CD14-positive monocyte (primary cell): ENCODE data around the gene ARL11. TPM values are rescaled to one million over a fixed set of nuclear protein-coding genes. Genes with fewer than 3 reads are reported as not detected.

Experiments used
- DNase-seq, 3 donors: peaks; one replicate each; pipeline ENCODE4 v3.0.0-alpha.2; 2011 to 2022
- H2AFZ ChIP-seq: 2 replicates; pipeline ENCODE4 v1.6.0; 2012; ENCODE audit warnings: mild to moderate bottlenecking, low read depth, low read length, inconsistent platforms; ENCODE audit not compliant: insufficient read depth, poor library complexity, severe bottlenecking
- H3K27ac ChIP-seq, 2 donors: 1 replicate in 1 of 2; 2 replicates in 1 of 2; pipeline ENCODE4 v1.5.1; 2012 to 2013; ENCODE audit warnings: low read length in 2 of 2, control low read depth in 1 of 2, inconsistent platforms in 1 of 2, low read depth in 1 of 2, mild to moderate bottlenecking in 1 of 2
- H3K27me3 ChIP-seq, 2 donors: one replicate each; pipeline versions ENCODE4 v1.6.0 to v1.6.1; 2011 to 2013; ENCODE audit warnings: low read length in 2 of 2; ENCODE audit not compliant: control insufficient read depth in 2 of 2, insufficient read depth in 2 of 2
- H3K36me3 ChIP-seq, 2 donors: replicated peaks in 1 of 2; 1 replicate in 1 of 2; 2 replicates in 1 of 2; pipeline versions ENCODE4 v1.5.1 to v1.6.1; 2012 to 2013; ENCODE audit warnings: low read length in 2 of 2, control low read depth in 1 of 2, inconsistent platforms in 1 of 2, mild to moderate bottlenecking in 1 of 2; ENCODE audit not compliant: insufficient read depth in 2 of 2, control insufficient read depth in 1 of 2
- H3K4me1 ChIP-seq, 2 donors: 1 replicate in 1 of 2; 2 replicates in 1 of 2; pipeline versions ENCODE4 v1.5.1 to v1.6.1; 2012 to 2013; ENCODE audit warnings: low read length in 2 of 2, control low read depth in 1 of 2, inconsistent platforms in 1 of 2, mild to moderate bottlenecking in 1 of 2, moderate library complexity in 1 of 2; ENCODE audit not compliant: insufficient read depth in 2 of 2, control insufficient read depth in 1 of 2
- H3K4me2 ChIP-seq: replicated peaks from 2 replicates; pipeline ENCODE3; 2012; ENCODE audit warnings: low read length, moderate library complexity, mild to moderate bottlenecking; ENCODE audit not compliant: poor library complexity, severe bottlenecking; ENCODE audit errors: extremely low read depth
- H3K4me3 ChIP-seq, 3 experiments: fragments of 200-600 bp in 1 of 3; sonication (generic) in 1 of 3; replicated peaks in 1 of 3; 1 replicate in 2 of 3; 2 replicates in 1 of 3; pipeline ENCODE4 v1.5.1; 2011 to 2013; ENCODE audit warnings: low read length in 3 of 3, mild to moderate bottlenecking in 3 of 3, control low read depth in 2 of 3, low read depth in 2 of 3, inconsistent platforms in 1 of 3, moderate library complexity in 1 of 3
- H3K79me2 ChIP-seq: 2 replicates; pipeline ENCODE4 v1.6.0; 2012; ENCODE audit warnings: mild to moderate bottlenecking, control low read depth, inconsistent platforms, low read length, moderate library complexity; ENCODE audit not compliant: insufficient read depth
- H3K9ac ChIP-seq: 2 replicates; pipeline ENCODE4 v1.6.0; 2017; ENCODE audit warnings: low read length, mild to moderate bottlenecking; ENCODE audit not compliant: insufficient read depth, poor library complexity, severe bottlenecking
- H3K9me3 ChIP-seq, 2 donors: replicated peaks in 1 of 2; 1 replicate in 1 of 2; 2 replicates in 1 of 2; pipeline versions ENCODE4 v1.5.1 to v1.6.1; 2012 to 2013; ENCODE audit warnings: low read length in 2 of 2, control low read depth in 1 of 2; ENCODE audit not compliant: control insufficient read depth in 1 of 2, insufficient read depth in 1 of 2
- H4K20me1 ChIP-seq: 2 replicates; pipeline ENCODE4 v1.6.0; 2012; ENCODE audit warnings: mild to moderate bottlenecking, low read length, control low read depth, moderate library complexity; ENCODE audit not compliant: insufficient read depth
- H3K27ac Mint-ChIP-seq, 7 donors: one replicate each; pipeline ENCODE4 v1.8.0; 2020; ENCODE audit warnings: mild to moderate bottlenecking in 7 of 7, mixed read lengths in 7 of 7, moderate library complexity in 6 of 7, inconsistent platforms in 2 of 7
- H3K27me3 Mint-ChIP-seq, 3 donors: one replicate each; pipeline ENCODE4 v1.8.0; 2021 to 2022; ENCODE audit warnings: low read depth in 3 of 3, mild to moderate bottlenecking in 3 of 3, mixed read lengths in 3 of 3, moderate library complexity in 3 of 3, inconsistent platforms in 1 of 3
- H3K36me3 Mint-ChIP-seq, 2 donors: one replicate each; pipeline ENCODE4 v1.8.0; 2020; ENCODE audit warnings: mixed read lengths in 2 of 2, inconsistent platforms in 1 of 2, mild to moderate bottlenecking in 1 of 2
- H3K4me1 Mint-ChIP-seq: one replicate; pipeline ENCODE4 v1.8.0; 2020; ENCODE audit warnings: mild to moderate bottlenecking, mixed read lengths
- H3K4me3 Mint-ChIP-seq, 2 donors: one replicate each; pipeline ENCODE4 v1.8.0; 2020; ENCODE audit warnings: mild to moderate bottlenecking in 2 of 2, mixed read lengths in 2 of 2, moderate library complexity in 1 of 2
- H3K9me3 Mint-ChIP-seq, 7 donors: one replicate each; pipeline ENCODE4 v1.8.0; 2020 to 2022; ENCODE audit warnings: mixed read lengths in 7 of 7, mild to moderate bottlenecking in 6 of 7, moderate library complexity in 6 of 7, inconsistent platforms in 2 of 7
- WGBS: methylation state at CpG from one replicate; pipeline ENCODE4 v1.1.5; 2013; ENCODE audit warnings: missing lambda C conversion rate; ENCODE audit not compliant: insufficient coverage; 5-methylcytosine and 5-hydroxymethylcytosine counted together
- intact Hi-C, 2 donors: fragments of 100-400 bp; cut with micrococcal nuclease; formaldehyde crosslinking; loops; one replicate each; pipeline versions ENCODE4 v1.15.0 to v1.15.1; 2023
- polyA minus RNA-seq: library from RNA; depleted of rRNA, polyadenylated mRNA; stranded (reverse); fragments of >200 nt; gene quantifications from 2 replicates; pipeline ENCODE4 v1.2.3, GENCODE V29; 2012
- polyA plus RNA-seq, 3 donors: library from polyadenylated mRNA; depleted of rRNA in 1 of 3; unstranded in 2 of 3; stranded (reverse) in 1 of 3; fragments of 300-500 nt in 2 of 3; fragments of >200 nt in 1 of 3; fragmentation: Illumina TruSeq in 2 of 3; gene quantifications; 1 replicate in 2 of 3; 2 replicates in 1 of 3; pipeline ENCODE4 v1.2.3, GENCODE V29; 2012 to 2021
- total RNA-seq, 12 experiments: library from RNA in 1 of 12; stranded (reverse) in 1 of 12; fragments of 120-200 nt in 1 of 12; gene quantifications; one replicate each; pipeline ENCODE4 v1.2.4 and lab custom pipeline; 2013 to 2026; ENCODE audit warnings: mixed read lengths in 6 of 12, inconsistent platforms in 1 of 12
- TF ChIP-seq, protein P1 (sequence below): fragments of 200-600 bp; IDR thresholded peaks from one replicate; pipeline ENCODE4 v1.8.0; 2022; ENCODE audit warnings: antibody characterized with exemption, mild to moderate bottlenecking

The ARL11 gene
- total RNA-seq (2013): 15.4 TPM
- 10 to 100 TPM; 12.8 to 19.2 (median 15.2) TPM for polyA plus RNA-seq
- polyA minus RNA-seq: 9.7 and 16.8 TPM in 2 replicates
- total RNA-seq (lab: John Stamatoyannopoulos, UW): 1.2 to 22.9 (median 13.8) reads per million in 11 experiments

DNA sequence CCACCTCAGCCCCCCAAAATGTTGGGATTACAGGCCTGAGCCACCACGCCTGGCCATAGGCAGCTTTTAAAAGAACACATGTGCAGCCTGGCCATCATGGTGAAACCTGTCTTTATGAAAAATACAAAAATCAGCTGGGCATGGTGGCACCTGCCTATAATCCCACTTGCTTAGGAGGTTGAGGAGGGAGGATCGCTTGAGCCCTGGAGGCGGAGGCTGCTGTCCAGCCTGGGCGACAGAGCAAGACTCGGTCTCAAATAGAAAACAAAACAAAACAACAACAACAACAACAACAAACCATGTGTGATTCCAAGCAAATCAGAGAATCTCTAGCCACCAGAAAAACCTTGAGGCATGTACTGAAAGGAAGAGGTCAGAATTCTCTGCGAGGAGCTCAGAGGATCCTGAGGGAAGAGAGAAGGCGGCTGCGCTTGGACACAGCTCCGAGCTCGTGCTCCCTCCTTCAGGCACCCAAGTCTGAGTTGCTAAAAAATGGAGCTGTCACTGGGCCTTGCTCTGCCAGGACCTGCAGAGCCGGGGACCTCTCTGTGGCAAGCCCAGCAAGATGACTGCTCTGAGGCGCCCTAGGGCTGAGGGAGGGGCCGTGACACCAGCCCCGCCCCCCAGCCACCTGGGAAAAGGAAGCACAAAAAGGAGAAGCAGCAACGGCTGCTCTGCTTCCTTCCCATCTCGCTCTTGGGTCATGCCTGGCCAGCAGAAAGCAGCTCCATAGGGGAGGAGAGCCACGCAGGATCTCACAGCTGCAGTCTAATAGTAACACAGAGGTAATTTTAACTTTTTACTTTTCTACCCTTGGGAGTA is at the start of gene ARL11:
ARL11 (plus strand) TSS at position 677 of the 822 bp plus-strand sequence. CDS start 1,941 bp downstream, outside the sequence.
- H2AFZ ChIP-seq: peak within 1 kb of the TSS; percentile 76
- H4K20me1 ChIP-seq: peaks cover 26% of the 10 kb centered on the region
- H3K4me2 ChIP-seq: peak within 1 kb of the TSS; percentile 93
- peaks cover 51 to 72% of the 10 kb centered on the region in 2 donors for H3K4me1 ChIP-seq
- Mint-ChIP-seq H3K27ac (peak within 1 kb of the TSS; percentile 92 to 97 (median 94)), H3K9me3 (no peaks in the 10 kb centered on the region), H3K27me3 (peaks cover 0 to 1% (median 1%) of the 10 kb centered on the region in 3 donors), H3K36me3 (peaks cover 19 to 22% of the 10 kb centered on the region in 2 donors), H3K4me1 (peaks cover 59% of the 10 kb centered on the region), H3K4me3 (peak within 1 kb of the TSS; percentile 92 to 97)
- H3K9ac ChIP-seq: peak within 1 kb of the TSS; percentile 66
- H3K36me3 ChIP-seq: peaks cover 5 to 15% of the 10 kb centered on the region in 2 donors
- TF ChIP-seq, protein P1, sequence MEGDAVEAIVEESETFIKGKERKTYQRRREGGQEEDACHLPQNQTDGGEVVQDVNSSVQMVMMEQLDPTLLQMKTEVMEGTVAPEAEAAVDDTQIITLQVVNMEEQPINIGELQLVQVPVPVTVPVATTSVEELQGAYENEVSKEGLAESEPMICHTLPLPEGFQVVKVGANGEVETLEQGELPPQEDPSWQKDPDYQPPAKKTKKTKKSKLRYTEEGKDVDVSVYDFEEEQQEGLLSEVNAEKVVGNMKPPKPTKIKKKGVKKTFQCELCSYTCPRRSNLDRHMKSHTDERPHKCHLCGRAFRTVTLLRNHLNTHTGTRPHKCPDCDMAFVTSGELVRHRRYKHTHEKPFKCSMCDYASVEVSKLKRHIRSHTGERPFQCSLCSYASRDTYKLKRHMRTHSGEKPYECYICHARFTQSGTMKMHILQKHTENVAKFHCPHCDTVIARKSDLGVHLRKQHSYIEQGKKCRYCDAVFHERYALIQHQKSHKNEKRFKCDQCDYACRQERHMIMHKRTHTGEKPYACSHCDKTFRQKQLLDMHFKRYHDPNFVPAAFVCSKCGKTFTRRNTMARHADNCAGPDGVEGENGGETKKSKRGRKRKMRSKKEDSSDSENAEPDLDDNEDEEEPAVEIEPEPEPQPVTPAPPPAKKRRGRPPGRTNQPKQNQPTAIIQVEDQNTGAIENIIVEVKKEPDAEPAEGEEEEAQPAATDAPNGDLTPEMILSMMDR: no peak
- intact Hi-C loops: loop anchor here in 1 of 2 donors (2.0 kb wide), 1 partner anchor 15 kb away; no protein-coding TSS in a partner anchor
- H3K79me2 ChIP-seq: peaks cover 53% of the 10 kb centered on the region
- H3K27ac ChIP-seq: peak within 1 kb of the TSS; percentile 58 to 93
- H3K4me3 ChIP-seq: peak within 1 kb of the TSS; percentile 68 to 97 (median 96)
- H3K9me3 ChIP-seq: no peaks in the 10 kb centered on the region
- WGBS: 17% methylated on average over 11 of the region's 17 CpGs
- H3K27me3 ChIP-seq: no peaks in the 10 kb centered on the region
- peak; percentile 87 to 91 (median 88) for DNase-seq

DNA sequence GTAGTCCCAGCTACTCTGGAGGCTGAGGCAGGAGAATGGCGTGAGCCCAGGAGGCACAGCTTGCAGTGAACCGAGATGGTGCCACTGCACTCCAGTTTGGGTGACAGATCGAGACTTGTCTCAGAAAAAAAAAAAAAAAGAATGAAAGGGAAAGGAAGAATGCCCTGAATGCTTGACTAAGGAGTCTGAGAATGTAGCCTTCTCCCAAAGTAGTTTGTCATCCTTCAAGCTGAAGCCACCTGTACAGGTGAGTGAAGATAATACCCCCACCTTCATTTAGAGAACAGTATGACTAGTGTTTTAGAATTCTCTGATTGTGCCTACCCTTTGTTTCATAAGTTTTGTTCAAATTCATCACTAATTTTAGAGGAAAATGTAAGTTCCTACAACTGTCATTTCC is 48.8 kb upstream of the ARL11 start:
- peaks cover 17% of the 10 kb centered on the region for H3K4me1 Mint-ChIP-seq
- no peaks in the 10 kb centered on the region for H4K20me1 ChIP-seq
- no peak overlapping the region for H3K4me3 ChIP-seq
- no peak for DNase-seq
- no peak overlapping the region for H3K27ac ChIP-seq
- H3K27me3 ChIP-seq: no peaks in the 10 kb centered on the region
- H3K36me3 ChIP-seq: peaks cover 15 to 40% of the 10 kb centered on the region in 2 donors
- no peak overlapping the region for H3K9ac ChIP-seq
- H3K4me2 ChIP-seq: no peak overlapping the region
- H2AFZ ChIP-seq: no peak overlapping the region
- peaks cover 9% of the 10 kb centered on the region for H3K79me2 ChIP-seq
- no peaks in the 10 kb centered on the region for H3K27me3 Mint-ChIP-seq
- H3K9me3 ChIP-seq: no peaks in the 10 kb centered on the region
- WGBS: 100% methylated on average over 1 of the region's 3 CpGs
- TF ChIP-seq, protein P1: no peak
- H3K9me3 Mint-ChIP-seq: peaks cover 0 to 3% (median 0%) of the 10 kb centered on the region in 7 donors
- H3K36me3 Mint-ChIP-seq: peaks cover 37 to 47% of the 10 kb centered on the region in 2 donors
- H3K4me3 Mint-ChIP-seq: no peak overlapping the region
- H3K27ac Mint-ChIP-seq: peak overlapping the region in 1 of 7 donors; percentile 38
- peaks cover 6 to 7% of the 10 kb centered on the region in 2 donors for H3K4me1 ChIP-seq
- intact Hi-C loops: no loop called here
